H9 (cell line): Measurements from ENCODE around the gene TNIP2. TPM values are rescaled to one million over a fixed set of nuclear protein-coding genes. Genes with fewer than 3 reads are reported as not detected.

Experiments used
- DNase-seq: peaks from one replicate; pipeline ENCODE4 v3.0.0-alpha.2; 2017
- H2AFZ ChIP-seq: one replicate; pipeline ENCODE4 v1.6.1; 2013; ENCODE audit warnings: mild to moderate bottlenecking, low read length, control low read depth, moderate library complexity
- H2AK5ac ChIP-seq: 2 replicates; pipeline ENCODE4 v1.6.1; 2013; ENCODE audit warnings: low read length, control low read depth, mixed read lengths; ENCODE audit not compliant: insufficient read length
- H2BK120ac ChIP-seq: one replicate; pipeline ENCODE4 v1.6.1; 2013; ENCODE audit warnings: low read depth, mild to moderate bottlenecking, low read length, control low read depth, inconsistent platforms; ENCODE audit not compliant: poor library complexity, severe bottlenecking
- H2BK12ac ChIP-seq: 2 replicates; pipeline ENCODE4 v1.6.1; 2013; ENCODE audit warnings: low read length, control low read depth, mixed read lengths, low read depth; ENCODE audit not compliant: insufficient read length
- H2BK15ac ChIP-seq: 2 replicates; pipeline ENCODE4 v1.6.1; 2013; ENCODE audit warnings: low read depth, low read length, control low read depth
- H2BK20ac ChIP-seq: one replicate; pipeline ENCODE4 v1.6.1; 2013; ENCODE audit warnings: low read depth, mild to moderate bottlenecking, low read length, control low read depth, inconsistent platforms; ENCODE audit not compliant: poor library complexity, severe bottlenecking
- H2BK5ac ChIP-seq: 2 replicates; pipeline ENCODE4 v1.6.1; 2013; ENCODE audit warnings: low read length, control low read depth, mixed read lengths; ENCODE audit not compliant: insufficient read length
- H3K14ac ChIP-seq: 2 replicates; pipeline ENCODE4 v1.6.1; 2013; ENCODE audit warnings: low read length, control low read depth; ENCODE audit not compliant: insufficient read depth
- H3K18ac ChIP-seq: 2 replicates; pipeline ENCODE4 v1.6.1; 2013; ENCODE audit warnings: low read depth, mild to moderate bottlenecking, mixed read lengths, low read length, control low read depth; ENCODE audit not compliant: insufficient read length
- H3K23ac ChIP-seq: 2 replicates; pipeline ENCODE4 v1.6.1; 2013; ENCODE audit warnings: low read length, control low read depth, mixed read lengths, low read depth; ENCODE audit not compliant: insufficient read length
- H3K23me2 ChIP-seq: 2 replicates; pipeline ENCODE4 v1.6.1; 2013; ENCODE audit warnings: low read depth, mild to moderate bottlenecking, mixed read lengths, low read length, control low read depth; ENCODE audit not compliant: insufficient read length, poor library complexity, severe bottlenecking
- H3K27ac ChIP-seq: 2 replicates; pipeline ENCODE4 v1.5.1; 2013; ENCODE audit warnings: low read length, control low read depth, mixed read lengths, low read depth; ENCODE audit not compliant: insufficient read length
- H3K27me3 ChIP-seq: 2 replicates; pipeline ENCODE4 v1.6.1; 2013; ENCODE audit warnings: low read length, control low read depth, inconsistent platforms; ENCODE audit not compliant: insufficient read depth
- H3K4ac ChIP-seq: 2 replicates; pipeline ENCODE4 v1.6.1; 2013; ENCODE audit warnings: low read depth, mild to moderate bottlenecking, control low read depth, inconsistent platforms, low read length, moderate library complexity
- H3K4me1 ChIP-seq: 2 replicates; pipeline ENCODE4 v1.6.1; 2013; ENCODE audit warnings: low read length, control low read depth, inconsistent platforms; ENCODE audit not compliant: insufficient read depth
- H3K4me2 ChIP-seq: 2 replicates; pipeline ENCODE4 v1.6.1; 2013; ENCODE audit warnings: low read length, control low read depth, mixed read lengths; ENCODE audit not compliant: insufficient read length, insufficient read depth
- H3K56ac ChIP-seq: 2 replicates; pipeline ENCODE4 v1.6.1; 2013; ENCODE audit warnings: low read depth, mild to moderate bottlenecking, mixed read lengths, low read length, control low read depth; ENCODE audit not compliant: insufficient read length
- H3K79me1 ChIP-seq: 2 replicates; pipeline ENCODE4 v1.6.1; 2013; ENCODE audit warnings: low read depth, mild to moderate bottlenecking, moderate library complexity, low read length, control low read depth, inconsistent platforms; ENCODE audit not compliant: insufficient read depth, poor library complexity, severe bottlenecking
- H3K79me2 ChIP-seq: 2 replicates; pipeline ENCODE4 v1.6.1; 2013; ENCODE audit warnings: low read length, control low read depth, inconsistent platforms; ENCODE audit not compliant: insufficient read depth
- H3K9ac ChIP-seq: 2 replicates; pipeline ENCODE4 v1.6.1; 2013; ENCODE audit warnings: low read length, control low read depth, mixed read lengths; ENCODE audit not compliant: insufficient read length; ENCODE audit errors: extremely low read depth
- H3K9me3 ChIP-seq: one replicate; pipeline ENCODE4 v1.6.1; 2013; ENCODE audit warnings: low read depth, low read length, inconsistent platforms; ENCODE audit not compliant: control insufficient read depth
- H3T11ph ChIP-seq: one replicate; pipeline ENCODE4 v1.6.1; 2013; ENCODE audit warnings: mild to moderate bottlenecking, low read length, control low read depth, inconsistent platforms
- H4K20me1 ChIP-seq: one replicate; pipeline ENCODE4 v1.6.1; 2013; ENCODE audit not compliant: control insufficient read depth, insufficient read length, insufficient read depth
- H4K5ac ChIP-seq: 2 replicates; pipeline ENCODE4 v1.6.1; 2013; ENCODE audit warnings: low read depth, mild to moderate bottlenecking, mixed read lengths, low read length, control low read depth; ENCODE audit not compliant: insufficient read length
- H4K8ac ChIP-seq: replicated peaks from 2 replicates; pipeline ENCODE4 v1.6.1; 2013; ENCODE audit warnings: low read length, control low read depth, mixed read lengths, low read depth; ENCODE audit not compliant: insufficient read length
- H4K91ac ChIP-seq: 2 replicates; pipeline ENCODE4 v1.6.1; 2013; ENCODE audit warnings: low read depth, mild to moderate bottlenecking, moderate library complexity, mixed read lengths, low read length, control low read depth; ENCODE audit not compliant: insufficient read length
- H3K27ac Mint-ChIP-seq, 3 experiments: 2 replicates in 2 of 3; 3 replicates in 1 of 3; pipeline ENCODE4 v1.8.0; 2020 to 2021; ENCODE audit warnings: mixed read lengths in 3 of 3, mild to moderate bottlenecking in 1 of 3, moderate library complexity in 1 of 3
- H3K27me3 Mint-ChIP-seq: 2 replicates; pipeline ENCODE4 v1.8.0; 2021; ENCODE audit warnings: low read depth, mild to moderate bottlenecking, moderate library complexity, mixed read lengths
- H3K36me3 Mint-ChIP-seq, 3 experiments: 2 replicates in 2 of 3; 3 replicates in 1 of 3; pipeline ENCODE4 v1.8.0; 2020 to 2021; ENCODE audit warnings: low read depth in 3 of 3, mixed read lengths in 3 of 3; ENCODE audit not compliant: insufficient read depth in 1 of 3
- H3K4me1 Mint-ChIP-seq, 2 experiments: 2 replicates each; pipeline ENCODE4 v1.8.0; 2020; ENCODE audit warnings: mixed read lengths in 2 of 2
- H3K4me3 Mint-ChIP-seq, 2 experiments: 2 replicates in 1 of 2; 3 replicates in 1 of 2; pipeline ENCODE4 v1.8.0; 2020 to 2021; ENCODE audit warnings: mild to moderate bottlenecking in 2 of 2, mixed read lengths in 2 of 2, moderate library complexity in 1 of 2
- H3K9me3 Mint-ChIP-seq, 2 experiments: 2 replicates in 1 of 2; 3 replicates in 1 of 2; pipeline ENCODE4 v1.8.0; 2020; ENCODE audit warnings: mild to moderate bottlenecking in 2 of 2, mixed read lengths in 2 of 2, moderate library complexity in 1 of 2
- WGBS: extraction: QIAGEN DNeasy Blood & Tissue Kit; methylation state at CpG from one replicate; pipeline ENCODE4 v1.1.7; 2013; ENCODE audit warnings: missing lambda C conversion rate, low lambda C conversion rate, mixed read lengths; ENCODE audit not compliant: insufficient read length; ENCODE audit errors: extremely low coverage; 5-methylcytosine and 5-hydroxymethylcytosine counted together
- total RNA-seq: library from RNA; stranded (reverse); gene quantifications from 2 replicates; pipeline ENCODE4 v1.2.1, GENCODE V29; 2021
- TF ChIP-seq, protein P1 (sequence below): fragments of 200-600 bp; sonication (generic); conservative IDR thresholded peaks from 3 replicates; pipeline ENCODE4 v1.8.0; 2021; ENCODE audit warnings: antibody characterized with exemption, mild to moderate bottlenecking

The TNIP2 gene
- total RNA-seq, 1 experiment from 2014 or later: 44.7 TPM

- no peak for DNase-seq
- no peaks in the 10 kb centered on the region for H3K79me2 ChIP-seq
- no peak overlapping the region for H3K18ac ChIP-seq
- H4K20me1 ChIP-seq: no peaks in the 10 kb centered on the region
- no peak overlapping the region for H4K8ac ChIP-seq
- H3K27me3 Mint-ChIP-seq: no peaks in the 10 kb centered on the region
- no peaks in the 10 kb centered on the region for H3K9me3 ChIP-seq
- H4K5ac ChIP-seq: no peak overlapping the region
- H3T11ph ChIP-seq: no peak overlapping the region
- no peaks in the 10 kb centered on the region for H3K9me3 Mint-ChIP-seq
- H3K4me3 Mint-ChIP-seq: no peak overlapping the region
- H2AK5ac ChIP-seq: no peak overlapping the region
- no peak overlapping the region for H3K14ac ChIP-seq
- TF ChIP-seq, protein P1, sequence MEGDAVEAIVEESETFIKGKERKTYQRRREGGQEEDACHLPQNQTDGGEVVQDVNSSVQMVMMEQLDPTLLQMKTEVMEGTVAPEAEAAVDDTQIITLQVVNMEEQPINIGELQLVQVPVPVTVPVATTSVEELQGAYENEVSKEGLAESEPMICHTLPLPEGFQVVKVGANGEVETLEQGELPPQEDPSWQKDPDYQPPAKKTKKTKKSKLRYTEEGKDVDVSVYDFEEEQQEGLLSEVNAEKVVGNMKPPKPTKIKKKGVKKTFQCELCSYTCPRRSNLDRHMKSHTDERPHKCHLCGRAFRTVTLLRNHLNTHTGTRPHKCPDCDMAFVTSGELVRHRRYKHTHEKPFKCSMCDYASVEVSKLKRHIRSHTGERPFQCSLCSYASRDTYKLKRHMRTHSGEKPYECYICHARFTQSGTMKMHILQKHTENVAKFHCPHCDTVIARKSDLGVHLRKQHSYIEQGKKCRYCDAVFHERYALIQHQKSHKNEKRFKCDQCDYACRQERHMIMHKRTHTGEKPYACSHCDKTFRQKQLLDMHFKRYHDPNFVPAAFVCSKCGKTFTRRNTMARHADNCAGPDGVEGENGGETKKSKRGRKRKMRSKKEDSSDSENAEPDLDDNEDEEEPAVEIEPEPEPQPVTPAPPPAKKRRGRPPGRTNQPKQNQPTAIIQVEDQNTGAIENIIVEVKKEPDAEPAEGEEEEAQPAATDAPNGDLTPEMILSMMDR: no peak
- H3K23ac ChIP-seq: no peak overlapping the region
- no peak overlapping the region for H3K4me2 ChIP-seq
- H2AFZ ChIP-seq: no peak overlapping the region
- no peaks in the 10 kb centered on the region for H3K79me1 ChIP-seq
- H4K91ac ChIP-seq: no peak overlapping the region
- no peak overlapping the region for H3K4ac ChIP-seq
- no peak overlapping the region for H2BK15ac ChIP-seq
- H3K27ac Mint-ChIP-seq: no peak overlapping the region
- H3K4me1 ChIP-seq: no peaks in the 10 kb centered on the region
- H3K56ac ChIP-seq: no peak overlapping the region
- no peak overlapping the region for H2BK5ac ChIP-seq
- H3K23me2 ChIP-seq: no peaks in the 10 kb centered on the region
- no peak overlapping the region for H2BK120ac ChIP-seq
- H3K36me3 Mint-ChIP-seq: peaks cover 41 to 94% (median 84%) of the 10 kb centered on the region in 3 experiments
- no peak overlapping the region for H3K9ac ChIP-seq
- H2BK12ac ChIP-seq: no peak overlapping the region
- H2BK20ac ChIP-seq: no peak overlapping the region
- H3K27me3 ChIP-seq: no peaks in the 10 kb centered on the region
- WGBS: no CpG with 5 or more reads among the region's 5 CpGs
- no peaks in the 10 kb centered on the region for H3K4me1 Mint-ChIP-seq
- H3K27ac ChIP-seq: no peak overlapping the region
Measured at GRCh38 chr4:2695346-2696060, 60.6 kb downstream of the TNIP2 start.
